Activated gamma-delta T cell treated with Interleukin-2 at 50 U/mL for 16 hours (primary cell): ENCODE data around the gene RPL14.

Source experiments
- DNase-seq: peaks from one replicate; pipeline ENCODE4 v3.0.0-alpha.2; 2020

RPL14 gene

GRCh38 chr3:40464339-40465110 is 7.4 kb downstream of the RPL14 start:
- DNase-seq = no peak

DNA sequence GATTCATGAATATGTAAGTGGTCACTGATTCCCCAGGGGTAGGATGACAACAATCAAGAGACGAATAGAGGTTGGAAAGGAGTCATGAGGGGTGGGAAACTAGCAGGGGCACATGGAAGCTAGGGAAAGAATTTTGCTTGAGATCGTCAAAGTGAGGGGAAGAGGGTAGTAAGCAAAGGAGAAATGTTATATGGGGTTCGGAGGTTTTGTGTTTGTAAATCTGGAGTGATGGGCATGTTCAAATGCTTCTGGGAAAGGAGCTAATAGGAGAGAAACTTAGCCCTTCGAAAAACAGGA is 7.9 kb downstream of the RPL14 start:
- DNase-seq = no peak

DNA sequence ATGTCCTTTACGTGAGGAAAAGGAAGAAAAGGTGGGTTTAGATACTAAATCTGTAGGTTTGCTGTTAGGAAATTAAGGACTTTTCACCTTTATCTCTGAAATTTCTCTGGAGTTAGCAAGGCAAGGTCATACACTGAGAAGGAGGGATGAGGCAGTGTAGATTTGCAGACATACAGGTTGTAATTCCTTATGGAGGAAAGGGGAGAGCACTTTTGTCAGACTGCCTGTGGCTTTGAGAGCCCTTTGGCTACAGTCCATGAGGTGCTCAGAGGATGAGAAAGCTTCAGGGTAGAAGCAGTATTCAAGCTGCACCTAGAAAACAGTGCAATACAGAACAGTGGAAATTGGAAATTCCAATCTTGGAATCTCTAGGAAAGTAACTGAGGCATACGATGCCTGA is 8.3 kb downstream of the RPL14 start:
- DNase-seq = no peak

DNA sequence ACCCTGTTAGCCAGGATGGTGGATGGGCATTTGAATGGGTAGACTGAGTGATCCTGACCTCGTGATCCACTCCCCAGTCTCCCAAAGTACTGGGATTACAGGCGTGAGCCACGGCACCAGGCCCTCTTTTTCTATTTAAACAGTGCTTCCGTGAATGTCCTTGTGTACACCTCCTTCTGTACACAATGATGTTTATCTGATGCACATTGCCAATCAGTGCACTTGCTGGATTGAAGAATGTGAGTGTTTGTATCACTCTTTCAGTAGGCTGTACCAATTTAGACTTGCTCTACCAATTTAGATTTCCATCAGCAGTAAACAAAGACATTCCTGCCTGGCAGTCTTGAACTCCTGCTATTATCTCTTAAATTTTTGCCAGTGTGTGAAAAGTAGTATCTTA is 10.9 kb downstream of the RPL14 start:
- DNase-seq = no peak

GRCh38 chr3:40470701-40471100 is 13.6 kb downstream of the RPL14 start:
- no peak for DNase-seq

GRCh38 chr3:40476478-40477470 is 19.6 kb downstream of the RPL14 start, which contains the start of gene ZNF619:
Gene ZNF619, plus strand, starts transcription at chr3:40477122. Its CDS starts 858 bp downstream, at chr3:40477980.
- peak; percentile 52 for DNase-seq

DNA sequence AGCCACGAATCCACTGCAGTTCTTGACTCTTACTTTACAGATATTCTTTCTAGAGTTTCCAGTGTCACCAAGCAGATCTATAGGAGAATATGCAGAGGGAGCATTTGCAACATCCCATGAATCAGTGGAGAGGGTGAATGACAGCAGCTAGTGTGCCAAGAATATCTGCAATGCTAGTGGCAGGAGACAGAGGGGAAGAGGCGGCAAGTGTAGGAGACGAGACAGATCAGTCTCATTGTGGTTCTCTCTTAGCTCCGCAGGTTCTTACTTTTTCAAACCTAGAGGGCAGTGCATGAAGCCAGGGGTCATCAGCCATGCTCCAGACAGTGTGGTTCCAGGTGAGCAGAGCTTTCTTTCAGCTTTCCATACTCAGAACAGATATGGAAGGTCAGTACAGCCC is 20.5 kb downstream of the RPL14 start:
- DNase-seq = no peak

DNA sequence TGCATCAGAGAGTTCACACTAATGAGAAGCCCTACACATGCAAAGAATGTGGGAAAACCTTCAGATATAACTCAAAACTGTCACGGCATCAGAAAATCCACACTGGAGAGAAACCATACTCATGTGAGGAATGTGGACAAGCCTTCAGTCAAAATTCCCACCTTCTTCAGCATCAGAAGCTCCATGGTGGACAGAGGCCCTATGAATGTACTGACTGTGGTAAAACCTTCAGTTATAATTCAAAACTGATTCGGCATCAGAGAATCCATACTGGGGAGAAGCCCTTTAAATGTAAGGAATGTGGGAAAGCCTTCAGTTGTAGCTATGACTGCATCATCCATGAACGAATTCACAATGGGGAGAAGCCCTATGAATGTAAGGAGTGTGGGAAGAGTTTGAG is 30.0 kb downstream of the RPL14 start:
- no peak for DNase-seq

GRCh38 chr3:40490916-40491315 is 33.8 kb downstream of the RPL14 start:
- no peak for DNase-seq

DNA sequence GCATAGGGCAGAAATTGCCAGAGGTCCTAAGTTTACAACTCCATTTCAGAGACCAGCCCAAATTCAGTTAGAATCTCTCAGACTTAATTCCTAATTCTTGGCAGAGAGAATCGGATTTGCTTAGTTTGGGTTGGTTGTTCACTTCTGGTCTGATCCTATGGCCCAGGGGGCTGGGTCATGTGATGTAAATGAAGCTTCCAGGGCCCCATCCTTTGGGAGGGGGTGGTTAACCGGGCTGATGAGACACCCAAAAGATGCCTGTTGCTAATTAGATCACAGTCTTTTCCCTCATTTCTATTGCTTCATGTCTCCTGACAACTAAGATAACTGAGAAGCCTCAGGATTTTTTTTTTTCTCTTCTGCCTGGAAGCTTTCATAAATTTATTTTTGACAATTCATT is 37.6 kb downstream of the RPL14 start:
- no peak for DNase-seq

DNA sequence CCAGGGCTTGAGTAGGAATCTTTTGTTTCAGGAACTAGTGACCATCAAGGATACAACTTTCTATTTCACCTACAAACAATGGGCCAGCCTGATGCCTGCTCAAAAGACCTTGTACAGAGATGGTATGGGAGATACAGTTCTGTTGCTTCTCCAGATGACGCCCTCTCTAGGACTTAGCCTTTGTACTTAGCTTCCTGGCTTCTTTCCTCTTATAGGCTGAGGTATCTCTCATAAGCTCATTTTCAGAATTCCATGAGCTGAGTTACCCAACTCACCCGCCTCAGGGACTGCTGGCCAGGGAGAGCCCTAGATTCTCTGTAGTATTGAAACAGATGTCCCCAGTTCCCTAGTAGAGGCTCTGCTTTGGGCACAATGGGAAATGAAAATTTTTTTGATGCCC is 40.1 kb downstream of the RPL14 start:
- no peak for DNase-seq

- DNase-seq = no peak
Measured at GRCh38 chr3:40499952-40500351, 42.8 kb downstream of the RPL14 start.

DNA sequence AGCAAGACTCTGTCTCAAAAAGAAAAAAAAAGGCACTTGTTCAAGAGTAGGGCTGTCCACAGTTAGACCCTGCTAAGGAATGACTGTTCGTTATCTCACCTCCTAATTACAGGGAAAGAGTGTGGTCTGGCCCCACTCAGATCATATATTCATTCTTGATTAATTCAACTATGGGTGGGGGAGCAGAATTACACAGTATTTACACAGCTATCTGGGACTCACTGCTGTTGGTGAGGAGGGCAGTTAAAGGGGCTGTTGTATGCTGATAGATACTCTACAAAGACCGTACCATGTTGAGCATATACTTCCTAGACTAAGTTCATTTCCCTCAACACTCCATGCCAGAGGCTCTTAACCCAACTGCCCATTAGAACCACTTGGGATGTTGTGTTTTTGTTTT is 44.9 kb downstream of the RPL14 start:
- no peak for DNase-seq

DNA sequence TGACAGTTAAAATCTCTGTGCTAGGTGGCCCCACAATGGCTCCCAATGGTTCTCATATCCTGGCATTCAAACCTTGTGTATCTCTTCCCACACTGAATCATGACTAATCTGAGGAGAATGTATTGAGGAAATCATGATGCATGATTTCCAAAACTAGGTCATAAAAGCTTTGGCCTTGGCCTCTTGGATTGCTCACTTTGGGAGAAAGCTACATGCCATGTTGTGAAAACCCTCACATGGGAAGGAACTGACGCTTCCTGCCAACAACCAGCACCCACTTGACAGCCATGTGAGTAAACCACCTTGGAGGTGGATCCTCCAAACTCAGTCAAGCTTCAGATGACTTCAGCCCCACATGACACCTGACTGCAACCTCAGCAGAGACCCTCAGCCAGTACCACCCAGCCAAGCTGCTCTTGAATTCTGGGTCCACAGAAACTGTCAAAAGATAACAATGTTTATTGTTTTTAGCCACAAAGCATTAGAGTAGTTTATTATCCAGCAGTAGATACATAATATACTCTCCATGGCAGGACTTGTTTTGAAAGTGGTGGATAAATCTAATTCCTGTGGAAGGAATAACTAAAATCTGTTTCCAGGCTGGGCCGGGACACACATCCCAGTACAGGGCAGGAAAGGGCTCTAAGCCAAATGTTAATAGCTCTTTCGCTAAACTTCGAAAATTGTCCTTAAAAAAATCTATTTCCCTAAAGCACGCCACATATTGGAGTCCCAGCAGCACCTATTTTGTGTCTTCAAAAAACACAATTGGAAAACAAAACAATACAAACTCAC is 47.7 kb downstream of the RPL14 start:
- no peak for DNase-seq

DNA sequence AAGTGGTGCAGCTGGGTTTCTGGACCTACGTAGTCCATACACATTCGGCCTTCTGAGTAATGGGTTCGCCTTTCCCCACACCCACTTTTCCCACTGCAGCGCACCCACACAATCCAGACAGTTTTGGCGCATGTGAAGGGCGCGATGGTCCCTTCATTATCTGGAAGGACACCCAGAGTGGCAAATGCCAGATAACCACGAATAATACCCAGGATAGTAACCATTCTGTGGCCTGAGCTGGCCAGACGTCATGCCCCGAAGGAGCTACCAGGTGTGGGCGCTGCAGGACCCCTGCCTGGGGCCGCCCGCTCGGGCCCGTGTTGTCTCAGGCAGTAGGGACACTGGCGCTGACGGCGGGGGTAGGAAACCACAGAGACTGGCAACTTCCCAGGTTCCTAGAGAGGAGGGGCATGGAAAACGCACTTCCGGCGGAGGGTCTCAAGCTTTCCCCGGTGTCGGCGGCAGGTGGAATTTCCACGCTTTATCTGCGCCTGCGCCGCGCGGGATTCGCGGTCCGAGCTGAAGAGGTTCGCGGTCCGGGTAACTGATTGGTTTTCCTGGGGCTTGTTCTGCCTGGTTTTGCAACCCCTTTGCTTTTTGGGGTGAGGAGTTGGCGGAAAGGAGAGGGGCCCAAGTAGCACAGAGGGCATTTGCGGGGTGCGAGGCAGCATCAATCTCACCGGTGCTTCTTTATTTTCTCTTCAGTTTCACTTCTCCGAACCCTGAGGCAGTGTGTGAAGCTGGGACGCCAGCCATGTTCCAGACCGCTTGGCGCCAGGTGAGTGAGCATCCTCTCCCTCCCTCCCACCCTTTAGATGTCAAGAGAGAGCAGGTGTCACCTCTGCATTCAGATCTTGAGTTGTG is 48.7 kb downstream of the RPL14 start, which contains the start of gene ZNF620:
TSS of gene ZNF620 (plus strand) at position 441 of the 864 bp plus-strand sequence. CDS start at position 755, 314 bp downstream.
- peak; percentile 36 for DNase-seq

DNA sequence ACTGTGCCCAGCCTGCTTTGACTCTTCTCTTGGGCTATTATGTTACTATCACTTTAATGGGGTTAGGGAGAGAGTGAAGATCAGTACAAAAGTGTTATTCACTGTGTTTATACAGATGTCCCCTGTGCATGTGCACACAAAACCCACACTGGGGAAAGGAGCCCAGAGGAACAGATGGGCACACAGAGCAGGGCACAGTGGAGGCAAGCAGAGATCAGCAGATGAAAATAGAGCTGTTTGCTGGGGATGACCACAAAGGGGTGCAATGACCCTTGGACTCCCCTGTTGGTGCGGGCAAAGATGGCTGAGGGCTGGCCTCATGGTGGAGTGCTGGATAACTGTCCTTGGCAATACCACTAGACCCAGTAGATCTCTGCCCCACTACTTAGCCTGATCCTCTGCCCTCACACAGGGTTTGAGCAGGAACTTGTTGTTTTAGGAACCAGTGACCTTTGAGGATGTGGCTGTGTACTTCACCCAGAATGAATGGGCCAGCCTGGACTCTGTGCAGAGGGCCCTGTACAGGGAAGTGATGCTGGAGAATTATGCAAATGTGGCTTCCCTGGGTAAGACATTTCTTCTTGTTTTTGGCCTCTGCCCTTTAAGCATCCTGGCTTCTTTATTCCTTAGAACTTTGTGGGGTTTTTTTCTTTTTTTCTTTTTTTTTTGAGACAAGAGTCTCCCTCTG is 54.0 kb downstream of the RPL14 start:
- no peak for DNase-seq

- DNase-seq = no peak
Measured at GRCh38 chr3:40516201-40516600, 59.1 kb downstream of the RPL14 start.

- no peak for DNase-seq
Measured at GRCh38 chr3:40518067-40518466, 60.9 kb downstream of the RPL14 start.
